Measurements from ENCODE around the gene OR8B8.
"Not testable (repeated sequence)": the region's sequence is repeated elsewhere in the genome, so short reads cannot be mapped to it uniquely, and the experiment has no call there.

Gene OR8B8

DNA sequence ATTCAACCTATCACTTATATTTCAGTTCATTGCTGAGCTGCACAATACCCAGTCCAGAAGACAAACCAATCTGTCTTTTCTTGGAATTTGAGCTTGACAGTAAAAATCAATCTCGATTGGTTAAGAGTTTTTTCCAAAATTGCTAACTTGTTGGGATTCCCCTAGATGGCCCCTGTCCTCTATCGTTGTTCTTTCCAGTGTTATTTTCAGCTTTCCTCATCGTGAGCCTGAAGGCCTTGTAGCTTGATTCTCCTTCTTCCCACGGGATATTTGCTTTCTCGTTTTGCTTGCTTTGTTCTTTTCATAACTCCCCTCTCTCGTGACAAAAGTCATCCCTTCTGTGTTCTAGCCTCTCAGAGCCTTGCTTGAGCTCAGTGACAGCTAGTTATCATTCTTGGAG, 3.1 kb downstream of the OR8B8 start:
- no peak for DNase-seq (ENCODE audit: insufficient read length, low spot score)
- FAIRE-seq: no peak

DNA sequence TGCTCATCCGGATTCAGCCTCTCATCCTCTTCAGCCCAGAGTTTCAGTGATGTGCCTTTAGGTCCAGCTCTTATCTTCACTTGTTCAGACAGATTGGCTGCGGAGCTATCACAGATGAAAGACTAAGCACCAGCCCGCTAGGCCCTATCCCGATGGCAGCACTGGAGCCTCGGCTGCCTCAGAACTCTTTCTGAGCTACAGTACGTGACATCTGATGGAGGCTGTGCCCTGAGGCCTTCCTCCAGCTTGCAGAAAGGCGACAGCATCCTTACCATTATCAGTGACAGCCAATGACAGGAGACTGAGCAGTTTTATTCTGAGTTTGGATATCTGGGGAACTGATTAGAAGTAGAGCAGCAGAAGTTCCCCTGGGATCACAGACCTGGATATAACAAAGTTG, 4.0 kb downstream of the OR8B8 start:
- FAIRE-seq (no peak), DNase-seq (ENCODE audit: insufficient read length, low spot score) (no peak)

DNA sequence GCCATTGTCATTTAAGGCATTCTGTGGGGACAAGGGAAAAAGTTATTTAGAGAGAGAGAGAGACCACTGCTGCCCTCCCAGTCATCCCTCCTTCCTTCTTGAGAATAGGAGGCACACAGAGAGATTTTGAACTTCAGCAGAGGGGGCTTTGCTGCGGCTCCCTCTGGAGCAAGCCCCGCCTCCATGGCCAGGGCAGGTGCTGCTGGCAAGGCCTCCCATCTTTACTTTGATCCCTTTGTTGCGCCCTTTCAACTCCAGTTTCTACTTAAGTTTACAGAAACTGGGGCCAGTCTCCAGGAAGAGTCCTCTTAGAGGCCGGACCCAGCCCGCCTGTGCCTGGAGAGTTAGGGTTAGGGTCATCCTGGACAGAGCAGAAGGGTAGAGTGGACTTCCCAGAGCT, 4.4 kb downstream of the OR8B8 start:
- no peak for DNase-seq (ENCODE audit: insufficient read length, low spot score)
- no peak for FAIRE-seq

DNA sequence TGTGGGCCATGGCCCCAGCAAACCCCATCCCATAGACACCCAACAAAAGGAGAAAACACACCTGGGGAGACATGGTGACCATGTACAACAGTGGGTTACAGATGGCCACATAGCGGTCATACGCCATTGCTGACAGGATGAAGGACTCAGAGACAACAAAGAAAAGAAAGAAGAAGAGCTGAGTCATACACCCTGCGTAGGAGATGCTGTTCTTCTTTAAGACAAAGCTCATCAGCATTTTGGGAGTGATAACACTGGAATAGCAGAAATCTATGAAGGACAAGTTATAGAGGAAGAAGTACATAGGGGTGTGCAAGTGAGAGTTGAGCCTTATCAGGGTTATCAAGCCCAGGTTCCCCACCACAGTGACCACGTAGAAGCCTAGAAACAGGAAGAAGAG, 4.9 kb downstream of the OR8B8 start:
- FAIRE-seq (no peak), DNase-seq (ENCODE audit: insufficient read length, low spot score) (no peak)

- DNase-seq (ENCODE audit: insufficient read length, low spot score) (no peak), FAIRE-seq (no peak)
These were observed 10.8 kb downstream of the OR8B8 start for GRCh38 chr11:124434699-124435098.

- FAIRE-seq: no peak
- no peak for DNase-seq (ENCODE audit: insufficient read length, low spot score)
These were observed 15.9 kb downstream of the OR8B8 start for GRCh38 chr11:124429599-124429998.

GRCh38 chr11:124424384-124424921, 21.0 kb downstream of the OR8B8 start, which contains the start of gene OR8B4:
OR8B4 (minus strand) TSS chr11:124424871; CDS start chr11:124424871, 0 bp downstream.
- DNase-seq (ENCODE audit: insufficient read length, low spot score): no peak
- FAIRE-seq: no peak

DNA sequence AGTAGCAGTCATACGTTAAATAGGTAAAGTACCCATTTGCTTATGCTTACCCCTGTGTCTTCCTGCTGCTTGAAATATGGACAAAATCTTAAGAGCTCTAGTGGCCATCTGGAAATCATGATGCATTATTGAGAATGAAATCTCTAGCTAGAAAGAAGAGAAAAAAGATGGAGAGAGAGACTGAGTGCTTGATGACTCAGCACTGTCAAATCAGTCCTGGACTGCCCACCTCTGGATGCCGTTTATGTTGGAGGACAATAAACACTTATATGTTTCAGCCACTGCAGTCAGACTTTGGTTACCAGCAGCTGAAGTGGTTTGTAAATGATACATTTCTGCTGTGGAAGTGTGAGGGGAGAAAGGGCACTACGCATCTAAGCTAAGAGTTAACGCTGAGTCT, 24.5 kb downstream of the OR8B8 start:
- DNase-seq (ENCODE audit: insufficient read length, low spot score) (no peak), FAIRE-seq (no peak)

DNA sequence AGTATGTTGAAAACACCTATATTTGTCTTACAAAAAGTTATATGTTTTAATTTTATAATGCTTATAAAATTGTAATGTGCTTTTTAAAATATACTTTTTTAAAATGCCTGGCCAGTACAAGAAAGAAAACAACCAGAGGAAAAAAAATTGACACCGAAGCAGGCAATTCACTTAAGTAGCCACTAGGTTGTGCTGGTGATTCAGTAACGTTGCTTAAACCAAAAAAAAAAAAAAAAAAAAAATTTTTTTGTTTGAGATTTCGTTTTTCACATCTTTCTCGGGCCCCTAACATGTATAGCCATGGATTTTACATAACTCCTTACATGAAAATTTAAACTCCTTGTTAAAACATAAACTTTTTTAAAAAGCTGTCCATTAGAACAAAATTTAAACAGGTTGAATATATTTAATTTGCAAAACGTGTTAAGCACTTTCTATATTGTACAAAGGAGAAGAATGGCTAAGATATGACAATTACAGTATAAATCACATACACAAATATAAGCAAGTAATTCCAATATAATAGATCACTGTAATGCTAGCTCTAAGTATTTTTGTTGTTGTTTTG, 30.1 kb downstream of the OR8B8 start:
- FAIRE-seq (peak; percentile 45), DNase-seq (ENCODE audit: insufficient read length, low spot score) (peak; percentile 8)

DNA sequence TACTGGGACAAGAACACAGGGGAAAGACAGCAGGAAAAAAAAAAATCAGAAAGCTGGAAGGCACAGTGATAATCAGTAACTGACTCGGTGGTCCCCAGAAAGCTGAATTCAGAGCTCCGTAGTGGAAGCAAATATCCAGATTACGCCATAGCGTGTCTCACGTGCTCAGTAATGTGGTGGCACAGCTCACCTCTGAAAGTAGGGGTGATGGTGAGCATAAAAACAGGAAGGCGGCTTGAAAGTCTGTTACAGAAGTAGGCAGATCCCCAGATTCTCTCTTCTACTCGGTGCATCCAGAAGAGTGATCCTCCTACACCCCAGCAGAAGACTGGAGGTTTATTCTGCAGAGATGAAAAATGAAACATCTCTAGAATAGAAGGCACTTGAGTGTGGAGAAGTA, 35.6 kb downstream of the OR8B8 start:
- FAIRE-seq (no peak), DNase-seq (ENCODE audit: insufficient read length, low spot score) (no peak)

GRCh38 chr11:124405581-124405980, 39.9 kb downstream of the OR8B8 start:
- FAIRE-seq (no peak), DNase-seq (ENCODE audit: insufficient read length, low spot score) (no peak)

DNA sequence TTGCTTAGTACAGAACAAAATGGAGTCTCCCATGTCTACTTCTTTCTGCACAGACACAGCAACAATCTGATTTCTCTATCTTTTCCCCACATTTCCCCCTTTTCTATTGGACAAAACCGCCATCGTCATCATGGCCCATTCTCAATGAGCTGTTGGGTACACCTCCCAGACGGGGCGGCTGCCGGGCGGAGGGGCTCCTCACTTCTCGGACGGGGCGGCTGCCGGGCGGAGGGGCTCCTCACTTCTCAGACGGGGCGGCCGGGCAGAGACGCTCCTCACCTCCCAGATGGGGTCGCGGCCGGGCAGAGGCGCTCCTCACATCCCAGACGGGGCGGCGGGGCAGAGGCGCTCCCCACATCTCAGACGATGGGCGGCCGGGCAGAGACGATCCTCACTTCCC, 42.3 kb downstream of the OR8B8 start:
- not testable (repeated sequence) for FAIRE-seq; DNase-seq (ENCODE audit: insufficient read length, low spot score)

- peak; percentile 30 for DNase-seq (ENCODE audit: insufficient read length, low spot score)
- FAIRE-seq: peak; percentile 78
These were observed 43.1 kb downstream of the OR8B8 start for GRCh38 chr11:124402326-124402922.

GRCh38 chr11:124398924-124399323, 46.6 kb downstream of the OR8B8 start, which contains the start of gene OR8B3:
OR8B3 (minus strand) TSS chr11:124399024; CDS start chr11:124397351, 1,673 bp downstream.
- DNase-seq (ENCODE audit: insufficient read length, low spot score) (no peak), FAIRE-seq (no peak)

GRCh38 chr11:124396847-124397246, 48.6 kb downstream of the OR8B8 start:
- DNase-seq (ENCODE audit: insufficient read length, low spot score); FAIRE-seq: not testable (repeated sequence)

DNA sequence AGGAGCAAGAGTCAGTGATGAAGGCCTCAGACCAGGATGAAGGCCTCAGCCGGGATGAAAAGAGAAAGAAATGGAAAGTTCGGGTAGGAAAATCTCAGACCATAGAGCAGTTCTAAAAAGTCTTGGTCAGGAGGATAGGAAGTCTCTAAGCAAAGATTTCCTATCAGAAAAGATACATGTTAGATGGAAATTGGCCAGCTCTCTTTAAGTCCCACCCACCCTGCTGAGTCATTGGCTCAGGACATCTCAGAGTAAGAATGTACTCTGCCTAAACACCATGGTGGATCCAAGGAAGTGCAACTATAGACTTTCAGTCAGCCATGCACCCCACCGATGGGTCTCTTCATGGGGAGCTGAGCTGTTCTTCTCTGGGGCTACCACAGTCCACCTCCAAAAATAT, 51.1 kb downstream of the OR8B8 start:
- FAIRE-seq (no peak), DNase-seq (ENCODE audit: insufficient read length, low spot score) (no peak)

Data from GM19239 (cell line).